Measurements from ENCODE around the gene RPS26. TPM values are rescaled to one million over a fixed set of nuclear protein-coding genes. Genes with fewer than 3 reads are reported as not detected.

The RPS26 gene
- total and polyA plus RNA-seq, 2 of the 13 experiments (the other 11 are each of a cell fraction or from before 2014, with no cell fraction given) = 150 to 421 TPM

- TF ChIP-seq CSRNP2 (CRISPR knock-in tag; conservative IDR thresholded peaks at IDR 0.05; ENCODE audit: low read depth) = no peak
- no peak for TF ChIP-seq MATR3 (CRISPR knock-in tag; IDR thresholded peaks at IDR 0.05)
- 0 out of 2 replicates have a peak, but pooled peaks have one; percentile 17 for TF ChIP-seq PPARG (CRISPR knock-in tag; conservative IDR thresholded peaks at IDR 0.05)
- TF ChIP-seq ZBTB39 (CRISPR knock-in tag; IDR thresholded peaks at IDR 0.05) = no peak
- TF ChIP-seq PBX2 (CRISPR knock-in tag; IDR thresholded peaks at IDR 0.05) = no peak
- TF ChIP-seq PRDM4 (CRISPR knock-in tag; IDR thresholded peaks at IDR 0.05; ENCODE audit: borderline replicate concordance) = no peak
- TF ChIP-seq RARA (CRISPR knock-in tag; IDR thresholded peaks at IDR 0.05) = 0 out of 2 replicates have a peak, but pooled peaks have one; percentile 5
- no peak for TF ChIP-seq SKI (IDR thresholded peaks at IDR 0.05; ENCODE audit: partially characterized antibody)
- no peak for TF ChIP-seq RFX3 (CRISPR knock-in tag; IDR thresholded peaks at IDR 0.05)
- TF ChIP-seq ARNT2 (CRISPR knock-in tag; IDR thresholded peaks at IDR 0.05; ENCODE audit: low read depth) = no peak
- no peak for TF ChIP-seq ZNF143 (CRISPR knock-in tag; IDR thresholded peaks at IDR 0.05)
- TF ChIP-seq ZNF770 (CRISPR knock-in tag; IDR thresholded peaks at IDR 0.05) = no peak
- 0 out of 2 replicates have a peak, but pooled peaks have one; percentile 46 for TF ChIP-seq ZNF709 (CRISPR knock-in tag; IDR thresholded peaks at IDR 0.05)
- peak; percentile 81 for TF ChIP-seq ZNF281 (CRISPR knock-in tag; IDR thresholded peaks at IDR 0.05; ENCODE audit: borderline replicate concordance)
- TF ChIP-seq ZNF292 (CRISPR knock-in tag; IDR thresholded peaks at IDR 0.05; ENCODE audit: borderline replicate concordance, low read depth) = no peak
- TF ChIP-seq ZNF660 (CRISPR knock-in tag; IDR thresholded peaks at IDR 0.05; ENCODE audit: borderline replicate concordance, low read depth) = no peak
- TF ChIP-seq RBM22 (optimal IDR thresholded peaks at IDR 0.05; ENCODE audit: low read length) = no peak
Measured at GRCh38 chr12:56038022-56038655, 3.6 kb upstream of the RPS26 start (continued).
